ENCODE measurements around the gene ATRN.
A peak's percentile ranks its signal among the peaks of the same experiment; 100 is the strongest.

ATRN gene

GRCh38 chr20:3631534-3631933 lies 160.7 kb downstream of the ATRN start:
- no peak for DNase-seq

- no peak for DNase-seq
These were observed 161.6 kb downstream of the ATRN start for GRCh38 chr20:3632311-3633004.

GRCh38 chr20:3633913-3634478 lies 163.2 kb downstream of the ATRN start:
- no peak for DNase-seq

GRCh38 chr20:3635346-3635745 lies 164.5 kb downstream of the ATRN start:
- no peak for DNase-seq

GRCh38 chr20:3640259-3640658 lies 169.4 kb downstream of the ATRN start:
- DNase-seq: no peak

GRCh38 chr20:3645309-3646066 lies 174.7 kb downstream of the ATRN start:
- no peak for DNase-seq

- DNase-seq: no peak
These were observed 175.2 kb downstream of the ATRN start for GRCh38 chr20:3646067-3646440.

- DNase-seq: no peak
These were observed 175.8 kb downstream of the ATRN start for GRCh38 chr20:3646651-3647050.

- DNase-seq: no peak
These were observed 176.7 kb downstream of the ATRN start for GRCh38 chr20:3647473-3647872.

- DNase-seq: no peak
These were observed 178.1 kb downstream of the ATRN start for GRCh38 chr20:3648951-3649350.

GRCh38 chr20:3651204-3651962 lies 180.6 kb downstream of the ATRN start:
- DNase-seq: no peak

GRCh38 chr20:3652221-3652620 lies 181.4 kb downstream of the ATRN start:
- DNase-seq: no peak

- DNase-seq: peak; percentile 69
These were observed 182.1 kb downstream of the ATRN start for GRCh38 chr20:3652676-3653596.

- DNase-seq: no peak
These were observed 183.1 kb downstream of the ATRN start for GRCh38 chr20:3653921-3654320.

- no peak for DNase-seq
These were observed 183.7 kb downstream of the ATRN start for GRCh38 chr20:3654326-3655130.

- no peak for DNase-seq
These were observed 184.2 kb downstream of the ATRN start for GRCh38 chr20:3655131-3655405.

- no peak for DNase-seq
These were observed 187.3 kb downstream of the ATRN start for GRCh38 chr20:3658019-3658715.

- DNase-seq: peak; percentile 80
These were observed 188.1 kb downstream of the ATRN start for GRCh38 chr20:3658716-3659491.

GRCh38 chr20:3659492-3660261 lies 188.9 kb downstream of the ATRN start:
- DNase-seq: no peak
